ENCODE data around the gene CERK.

Gene CERK

GRCh38 chr22:46694416-46695170, 43.5 kb downstream of the CERK start:
- no peak for DNase-seq (ENCODE audit: low read depth)
- no peak overlapping the region for H3K4me3 ChIP-seq (ENCODE audit: low read depth, low read length)
- TF ChIP-seq, protein P1, sequence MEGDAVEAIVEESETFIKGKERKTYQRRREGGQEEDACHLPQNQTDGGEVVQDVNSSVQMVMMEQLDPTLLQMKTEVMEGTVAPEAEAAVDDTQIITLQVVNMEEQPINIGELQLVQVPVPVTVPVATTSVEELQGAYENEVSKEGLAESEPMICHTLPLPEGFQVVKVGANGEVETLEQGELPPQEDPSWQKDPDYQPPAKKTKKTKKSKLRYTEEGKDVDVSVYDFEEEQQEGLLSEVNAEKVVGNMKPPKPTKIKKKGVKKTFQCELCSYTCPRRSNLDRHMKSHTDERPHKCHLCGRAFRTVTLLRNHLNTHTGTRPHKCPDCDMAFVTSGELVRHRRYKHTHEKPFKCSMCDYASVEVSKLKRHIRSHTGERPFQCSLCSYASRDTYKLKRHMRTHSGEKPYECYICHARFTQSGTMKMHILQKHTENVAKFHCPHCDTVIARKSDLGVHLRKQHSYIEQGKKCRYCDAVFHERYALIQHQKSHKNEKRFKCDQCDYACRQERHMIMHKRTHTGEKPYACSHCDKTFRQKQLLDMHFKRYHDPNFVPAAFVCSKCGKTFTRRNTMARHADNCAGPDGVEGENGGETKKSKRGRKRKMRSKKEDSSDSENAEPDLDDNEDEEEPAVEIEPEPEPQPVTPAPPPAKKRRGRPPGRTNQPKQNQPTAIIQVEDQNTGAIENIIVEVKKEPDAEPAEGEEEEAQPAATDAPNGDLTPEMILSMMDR (IDR thresholded peaks at IDR 0.05; ENCODE audit: insufficient read depth, low read depth, low read length, missing control alignments), result no peak

- H3K4me3 ChIP-seq (ENCODE audit: low read depth, low read length), result no peak overlapping the region
- TF ChIP-seq, protein P1 (IDR thresholded peaks at IDR 0.05; ENCODE audit: insufficient read depth, low read depth, low read length, missing control alignments), result no peak
- no peak for DNase-seq (ENCODE audit: low read depth)
Measured at GRCh38 chr22:46693634-46694415, 44.2 kb downstream of the CERK start.

- H3K4me3 ChIP-seq (ENCODE audit: low read depth, low read length), result no peak overlapping the region
- TF ChIP-seq, protein P1 (IDR thresholded peaks at IDR 0.05; ENCODE audit: insufficient read depth, low read depth, low read length, missing control alignments), result no peak
- DNase-seq (ENCODE audit: low read depth), result no peak
Measured at GRCh38 chr22:46691571-46691970, 46.5 kb downstream of the CERK start.

DNA sequence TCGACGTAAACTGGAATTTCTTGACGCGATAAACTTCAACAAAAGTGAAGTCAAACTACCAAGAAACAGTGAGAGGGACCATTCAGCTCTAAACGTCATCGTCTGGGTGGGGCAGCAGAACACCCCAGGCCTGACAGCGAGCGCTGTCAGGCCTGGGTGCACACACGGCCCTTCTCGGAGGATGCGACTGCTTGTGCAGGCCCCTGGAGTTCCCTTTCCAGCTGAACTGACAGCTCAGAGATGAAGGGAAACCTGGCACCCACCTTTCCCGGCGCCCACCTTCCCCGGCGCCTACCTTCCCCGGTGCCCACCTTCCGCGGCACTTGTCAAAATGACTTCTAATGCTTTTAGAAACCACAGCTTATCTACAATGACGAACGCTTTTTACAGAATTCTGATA, 47.9 kb downstream of the CERK start:
- DNase-seq (ENCODE audit: low read depth), result no peak
- TF ChIP-seq, protein P1 (IDR thresholded peaks at IDR 0.05; ENCODE audit: insufficient read depth, low read depth, low read length, missing control alignments), result no peak
- no peak overlapping the region for H3K4me3 ChIP-seq (ENCODE audit: low read depth, low read length)

DNA sequence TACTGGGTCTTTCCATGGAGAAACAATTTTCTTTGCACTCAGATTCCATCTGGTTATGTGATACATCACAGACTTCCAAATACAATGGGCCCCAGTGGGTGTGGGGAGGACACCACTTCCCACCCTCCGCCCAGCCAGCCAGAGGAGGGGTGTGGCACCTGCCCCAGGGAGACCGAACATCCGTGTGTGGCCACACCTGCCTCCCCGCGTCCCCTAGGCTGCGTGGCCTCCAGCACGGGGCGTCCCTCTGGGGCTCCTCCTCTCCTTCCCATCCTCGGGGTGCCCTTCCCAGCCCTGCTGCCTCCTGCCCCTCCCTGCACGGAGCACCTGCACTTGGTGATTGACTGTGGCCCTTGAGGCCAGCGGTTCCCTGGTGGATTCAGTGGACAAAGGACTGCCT, 49.1 kb downstream of the CERK start:
- TF ChIP-seq, protein P1 (IDR thresholded peaks at IDR 0.05; ENCODE audit: insufficient read depth, low read depth, low read length, missing control alignments), result no peak
- H3K4me3 ChIP-seq (ENCODE audit: low read depth, low read length), result no peak overlapping the region
- no peak for DNase-seq (ENCODE audit: low read depth)

DNA sequence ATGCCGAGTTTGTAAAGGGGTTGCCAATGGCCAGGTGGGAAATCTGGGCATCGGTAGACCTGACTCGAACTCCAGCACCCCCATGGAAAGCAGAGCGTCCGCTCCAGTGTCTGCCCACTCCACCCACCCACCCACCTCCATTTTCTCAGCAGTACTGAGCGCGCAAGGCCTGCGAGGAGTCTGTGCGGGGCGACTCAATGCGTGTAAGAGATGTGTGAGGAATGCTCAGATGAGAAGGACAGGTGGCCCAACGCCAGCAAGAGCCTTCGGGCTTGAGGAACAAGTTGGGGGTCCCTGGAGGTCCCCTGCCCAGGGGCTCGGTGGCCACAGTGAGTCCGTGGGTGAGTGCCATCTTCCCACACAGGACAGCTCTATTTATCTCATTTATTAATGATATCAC, 50.6 kb downstream of the CERK start:
- no peak for DNase-seq (ENCODE audit: low read depth)
- TF ChIP-seq, protein P1 (IDR thresholded peaks at IDR 0.05; ENCODE audit: insufficient read depth, low read depth, low read length, missing control alignments), result no peak
- no peak overlapping the region for H3K4me3 ChIP-seq (ENCODE audit: low read depth, low read length)
